C4-2B (cell line): Measurements from ENCODE around the gene CTU2.

ENCODE experiments used
- ZFX ChIP-seq: fragments of 450-650 bp; IDR thresholded peaks from 2 replicates; pipeline ENCODE4 v1.6.1; 2017
- TF ChIP-seq, protein P1 (sequence below): fragments of 450-650 bp; conservative IDR thresholded peaks from 2 replicates; pipeline ENCODE4 v1.5.1; 2017; ENCODE audit warnings: mild to moderate bottlenecking

DNA sequence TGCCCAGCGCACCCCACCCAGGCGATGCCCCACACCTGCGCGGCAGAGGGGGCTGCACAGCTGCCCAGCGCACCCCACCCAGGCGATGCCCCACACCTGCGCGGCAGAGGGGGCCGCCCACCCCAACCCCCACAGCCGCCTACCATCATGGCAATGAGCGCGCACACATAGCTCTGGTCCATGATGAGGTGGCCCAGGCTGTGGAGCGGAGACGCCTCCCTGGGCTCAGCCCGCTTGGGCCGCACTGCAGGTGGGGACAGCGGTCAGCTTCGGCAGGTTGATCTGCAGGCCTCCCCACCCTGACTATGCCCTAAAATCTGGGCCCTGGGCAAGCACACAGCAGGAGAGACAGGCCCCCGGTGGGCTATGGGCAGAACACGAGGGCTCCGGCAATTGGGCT is 30.2 kb downstream of the CTU2 start:
- TF ChIP-seq, protein P1, sequence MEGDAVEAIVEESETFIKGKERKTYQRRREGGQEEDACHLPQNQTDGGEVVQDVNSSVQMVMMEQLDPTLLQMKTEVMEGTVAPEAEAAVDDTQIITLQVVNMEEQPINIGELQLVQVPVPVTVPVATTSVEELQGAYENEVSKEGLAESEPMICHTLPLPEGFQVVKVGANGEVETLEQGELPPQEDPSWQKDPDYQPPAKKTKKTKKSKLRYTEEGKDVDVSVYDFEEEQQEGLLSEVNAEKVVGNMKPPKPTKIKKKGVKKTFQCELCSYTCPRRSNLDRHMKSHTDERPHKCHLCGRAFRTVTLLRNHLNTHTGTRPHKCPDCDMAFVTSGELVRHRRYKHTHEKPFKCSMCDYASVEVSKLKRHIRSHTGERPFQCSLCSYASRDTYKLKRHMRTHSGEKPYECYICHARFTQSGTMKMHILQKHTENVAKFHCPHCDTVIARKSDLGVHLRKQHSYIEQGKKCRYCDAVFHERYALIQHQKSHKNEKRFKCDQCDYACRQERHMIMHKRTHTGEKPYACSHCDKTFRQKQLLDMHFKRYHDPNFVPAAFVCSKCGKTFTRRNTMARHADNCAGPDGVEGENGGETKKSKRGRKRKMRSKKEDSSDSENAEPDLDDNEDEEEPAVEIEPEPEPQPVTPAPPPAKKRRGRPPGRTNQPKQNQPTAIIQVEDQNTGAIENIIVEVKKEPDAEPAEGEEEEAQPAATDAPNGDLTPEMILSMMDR = no peak
- no peak for TF ChIP-seq ZFX
